Hematopoietic multipotent progenitor cell treated with erythropoietin and hydrocortisone succinate and interleukin-3 and kit ligand, for 6 days (in vitro differentiated cells): Measurements from ENCODE around the gene FRK.
"Not testable (repeated sequence)": the region's sequence is repeated elsewhere in the genome, so short reads cannot be mapped to it uniquely, and the experiment has no call there.

Source experiments
- DNase-seq: peaks from one replicate; pipeline ENCODE4 v3.0.0-alpha.2; 2015

FRK gene

DNA sequence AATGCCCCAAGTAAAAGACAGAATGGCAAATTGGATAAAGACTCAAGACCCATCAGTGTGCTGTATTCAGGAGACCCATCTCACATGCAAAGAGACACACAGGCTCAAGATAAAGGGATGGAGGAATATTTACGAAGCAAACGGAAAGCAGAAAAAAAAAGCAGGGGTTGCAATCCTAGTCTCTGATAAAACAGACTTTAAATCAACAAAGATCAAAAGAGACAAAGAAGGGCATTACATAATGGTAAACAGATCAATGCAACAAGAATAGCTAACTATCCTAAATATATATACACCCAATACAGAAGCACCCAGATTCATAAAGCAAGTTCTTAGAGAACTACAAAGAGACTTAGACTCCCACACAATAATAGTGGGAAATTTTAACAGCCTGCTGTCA is 123.2 kb downstream of the FRK start:
- DNase-seq: not testable (repeated sequence)

DNA sequence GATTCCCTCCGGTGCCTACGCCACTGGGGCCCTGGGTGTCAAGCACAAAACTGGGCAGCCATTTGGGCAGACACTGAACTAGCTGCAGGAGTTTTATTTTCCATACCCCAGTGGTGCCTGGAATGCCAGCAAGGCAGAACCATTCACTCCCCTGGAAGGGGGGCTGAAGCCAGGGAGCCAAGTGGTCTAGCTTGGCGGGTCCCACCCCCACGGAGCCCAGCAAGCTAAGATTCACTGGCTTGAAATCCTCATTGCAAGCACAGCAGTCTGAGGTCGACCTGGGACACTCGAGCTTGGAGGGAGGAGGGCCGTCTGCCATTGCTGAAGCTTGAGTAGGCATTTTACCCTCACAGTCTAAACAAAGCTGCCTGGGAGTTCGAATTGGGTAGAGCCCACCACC is 125.3 kb downstream of the FRK start:
- DNase-seq: no peak

DNA sequence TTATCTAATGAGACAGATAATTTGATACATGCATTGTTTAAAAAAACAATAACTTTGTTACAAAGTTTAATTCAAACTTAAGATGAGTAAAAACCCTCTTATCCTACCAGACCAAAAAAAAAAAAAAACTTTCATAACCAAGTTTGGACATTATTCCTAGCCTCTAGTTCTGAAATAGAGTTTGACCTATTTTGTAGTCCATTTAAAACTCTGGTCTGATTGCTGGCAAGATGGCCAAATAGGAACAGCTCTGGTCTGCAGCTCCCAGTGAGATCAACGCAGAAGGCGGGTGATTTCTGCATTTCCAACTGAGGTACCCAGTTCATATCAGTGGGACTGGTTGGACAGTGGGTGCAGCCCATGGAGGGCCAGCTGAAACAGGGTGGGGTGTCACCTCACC is 125.9 kb downstream of the FRK start:
- DNase-seq: no peak

DNA sequence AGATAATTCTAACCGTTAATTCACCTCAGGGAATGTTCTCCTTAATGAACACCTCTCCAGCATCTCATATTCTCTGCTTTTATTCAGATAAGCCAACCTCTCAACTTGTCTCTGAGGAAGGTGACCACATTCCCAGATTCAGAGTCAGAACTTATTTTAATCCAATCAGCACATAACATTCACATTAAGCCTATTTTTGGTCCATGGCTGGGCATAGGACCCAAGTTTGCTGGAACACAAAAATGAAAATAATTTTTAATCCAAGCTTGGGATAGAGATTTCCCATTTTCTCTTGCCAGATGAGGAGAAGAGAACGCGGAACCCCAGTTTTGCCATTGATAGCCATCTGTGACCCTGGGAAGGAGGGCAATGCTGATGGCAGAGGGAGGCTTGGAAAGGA is 126.5 kb downstream of the FRK start:
- DNase-seq: no peak

DNA sequence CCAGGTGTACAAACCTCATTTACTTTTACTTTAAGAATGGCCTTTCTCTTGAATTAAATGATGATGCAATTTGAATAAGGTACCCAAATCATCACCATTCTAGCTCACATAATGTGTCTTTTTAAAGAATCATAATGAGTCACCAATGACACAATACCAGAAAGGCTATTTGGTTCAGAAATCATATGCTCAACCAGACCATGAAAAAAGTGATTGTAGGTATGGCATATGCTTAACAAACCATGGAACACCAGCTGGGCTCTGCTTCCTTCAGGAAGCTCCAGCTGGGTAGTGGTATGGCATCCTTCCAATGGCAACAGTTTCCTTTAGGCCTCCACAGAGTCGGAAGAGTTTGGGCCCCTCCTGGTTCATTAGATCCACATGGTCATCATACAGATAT is 128.2 kb downstream of the FRK start:
- DNase-seq: no peak

DNA sequence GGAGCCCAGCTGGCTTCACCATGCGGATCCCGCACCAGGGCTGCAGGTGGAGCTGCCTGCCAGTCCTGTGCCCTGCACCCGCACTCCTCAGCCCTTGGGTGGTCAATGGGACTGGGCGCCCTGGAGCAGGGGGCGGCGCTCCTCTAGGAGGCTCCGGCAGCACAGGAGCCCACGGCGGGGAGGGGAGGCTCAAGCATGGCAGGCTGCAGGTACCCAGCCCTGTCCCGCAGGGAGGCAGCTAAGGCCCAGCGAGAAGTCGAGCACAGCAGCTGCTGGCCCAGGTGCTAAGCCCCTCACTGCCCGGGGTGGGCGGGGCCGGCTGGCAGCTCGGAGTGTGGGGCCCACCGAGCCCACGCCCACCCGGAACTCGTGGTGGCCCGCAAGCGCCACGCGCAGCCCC is 132.7 kb downstream of the FRK start:
- DNase-seq: not testable (repeated sequence)

DNA sequence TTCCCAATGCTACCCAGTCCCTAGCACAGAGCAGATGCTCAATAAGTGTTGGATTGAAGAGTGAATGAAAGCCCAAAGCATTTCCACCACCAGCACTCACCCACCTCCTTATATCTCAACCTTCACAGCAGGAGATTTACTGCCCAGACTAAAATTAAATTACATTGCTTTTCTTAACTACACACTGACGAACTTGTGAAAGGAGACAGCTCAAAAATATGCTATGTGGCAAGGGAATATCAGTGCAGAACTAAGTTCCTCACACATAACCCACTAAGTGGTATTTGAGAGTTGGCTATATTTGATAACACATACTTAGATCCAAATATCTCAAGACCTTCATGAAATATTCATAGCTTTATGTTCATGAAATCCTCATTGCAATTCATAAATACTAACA is 137.7 kb downstream of the FRK start:
- no peak for DNase-seq

DNA sequence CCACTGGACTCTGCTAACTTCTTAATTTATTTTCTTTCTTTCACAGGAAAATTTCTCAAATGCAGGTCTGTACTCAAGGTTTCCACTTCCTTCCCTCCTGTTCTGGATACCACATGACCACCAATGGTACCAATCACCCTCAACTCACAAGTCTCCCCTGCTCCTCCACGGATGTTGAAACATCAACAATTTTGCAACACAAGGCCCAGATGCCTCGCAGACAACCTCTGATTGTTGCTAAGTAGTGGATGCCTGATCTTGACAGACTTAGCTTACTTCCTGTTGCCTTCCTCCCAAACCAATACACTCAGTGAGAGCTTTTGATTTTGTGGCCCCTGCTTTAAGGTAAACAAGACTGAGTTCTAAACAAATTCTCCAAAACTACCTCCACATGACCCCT is 146.6 kb downstream of the FRK start:
- DNase-seq: peak; percentile 5

DNA sequence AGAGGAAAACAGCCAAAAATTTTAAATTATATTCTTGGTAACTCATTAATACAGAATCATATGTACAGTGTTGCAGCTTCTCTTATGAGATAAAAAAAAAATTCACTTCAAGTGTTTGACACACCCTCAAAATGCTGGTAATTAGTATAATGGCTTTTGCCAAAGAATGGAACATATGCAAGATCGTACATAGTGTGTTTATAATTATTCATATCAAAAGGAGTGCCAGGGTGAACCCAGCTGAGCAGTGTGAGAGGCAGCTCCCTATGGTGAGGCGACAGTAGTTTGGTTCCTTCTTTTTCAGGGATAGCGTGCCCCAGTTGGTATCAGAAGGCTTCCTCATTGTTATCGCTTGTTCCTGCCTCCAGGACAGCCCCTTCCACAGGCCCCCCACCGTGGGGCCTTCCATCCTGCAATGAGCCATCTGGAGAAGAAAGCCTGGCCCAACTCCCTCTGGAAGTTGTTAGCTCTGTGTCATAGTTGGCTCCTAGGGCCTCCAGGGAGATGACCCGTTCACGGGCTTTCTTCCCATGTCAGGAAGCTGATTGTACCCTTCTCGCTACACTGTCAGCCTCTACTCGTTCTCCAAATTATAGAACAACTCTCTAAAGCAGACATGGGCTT is 150.7 kb downstream of the FRK start:
- no peak for DNase-seq

DNA sequence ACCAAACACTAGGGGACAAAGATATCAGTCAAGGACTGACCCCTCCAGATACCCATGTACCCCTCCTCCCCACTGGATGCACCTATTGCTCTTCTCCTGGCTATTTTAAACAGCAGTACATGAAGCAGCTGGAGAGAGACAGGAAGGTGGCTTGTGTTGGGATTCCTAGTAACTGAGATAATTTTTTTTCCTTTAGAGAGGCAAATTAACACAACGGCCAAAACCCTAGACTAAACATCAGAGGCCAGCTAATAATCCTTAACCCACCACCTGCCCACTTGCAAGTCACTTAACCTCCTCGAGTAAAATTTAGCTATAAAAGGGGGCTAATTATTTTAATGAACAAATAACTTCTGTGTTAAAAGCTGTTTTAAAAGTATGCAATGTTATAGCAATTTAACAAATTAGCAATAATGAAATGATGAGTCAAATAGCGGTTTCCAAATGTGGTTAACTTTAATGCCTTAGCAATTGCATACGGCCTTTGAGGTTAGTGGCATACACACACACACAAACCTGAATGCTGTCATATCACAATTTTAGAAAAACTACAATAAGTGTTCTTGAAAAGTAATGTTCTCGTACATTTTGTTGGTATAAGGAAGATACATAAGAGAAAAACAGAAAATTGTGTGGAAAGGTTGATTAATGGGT is 151.7 kb downstream of the FRK start:
- no peak for DNase-seq

DNA sequence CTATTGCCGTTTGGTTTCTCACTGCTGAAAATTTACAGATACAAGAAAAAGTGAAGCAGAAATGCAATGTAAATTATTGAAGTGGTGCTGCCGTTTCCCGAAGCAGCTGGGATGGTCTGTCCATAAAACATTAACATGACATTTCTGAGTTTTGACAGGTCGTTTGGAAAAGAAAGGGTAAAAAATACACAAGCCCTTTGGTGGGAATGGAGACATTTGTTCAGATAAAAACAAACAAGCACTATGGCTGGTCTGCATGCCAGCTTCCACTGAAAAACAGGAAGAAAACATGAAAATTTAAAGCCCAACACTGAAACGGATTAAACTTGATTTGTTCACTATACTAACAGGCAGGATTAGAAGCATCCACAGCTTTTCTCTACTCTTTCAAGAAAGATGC is 155.2 kb downstream of the FRK start:
- no peak for DNase-seq

DNA sequence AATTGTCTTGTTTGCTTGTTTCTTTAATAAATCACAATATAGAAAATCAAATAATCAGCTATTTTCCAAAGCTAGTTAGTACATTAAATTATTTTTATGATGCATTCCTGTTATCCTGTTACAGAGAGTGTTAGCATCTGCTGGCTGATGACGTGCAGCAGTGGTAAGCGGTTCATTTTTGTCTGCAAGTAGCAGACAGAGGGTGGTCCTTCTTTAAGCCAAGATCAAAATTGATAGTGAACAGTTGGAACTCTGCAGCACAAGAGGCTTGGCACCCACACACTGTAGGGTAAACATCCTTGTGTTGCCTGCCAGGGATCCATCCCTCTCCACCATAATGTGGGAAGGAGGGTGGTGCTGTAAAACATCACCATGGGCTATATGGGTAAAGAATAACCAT is 158.3 kb downstream of the FRK start:
- no peak for DNase-seq

DNA sequence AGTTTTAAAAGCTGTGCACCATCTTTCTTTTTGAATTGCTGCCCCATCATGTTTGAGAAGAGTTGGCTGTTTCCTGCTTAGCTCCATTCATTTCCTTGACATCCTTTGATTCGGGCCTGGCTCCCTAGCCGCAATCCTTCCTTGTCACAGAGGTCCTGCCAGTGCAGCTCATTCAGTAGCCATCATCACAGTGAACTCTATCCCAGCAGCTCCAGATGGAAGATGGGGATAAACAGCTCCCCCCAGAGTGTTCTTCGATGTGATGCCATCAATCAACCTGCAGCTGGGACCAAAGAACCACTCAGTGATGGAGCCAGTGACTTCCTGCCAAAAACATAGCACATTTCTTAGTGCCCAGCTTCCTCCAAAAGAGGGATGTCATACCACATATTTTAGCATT is 158.8 kb downstream of the FRK start:
- no peak for DNase-seq

DNA sequence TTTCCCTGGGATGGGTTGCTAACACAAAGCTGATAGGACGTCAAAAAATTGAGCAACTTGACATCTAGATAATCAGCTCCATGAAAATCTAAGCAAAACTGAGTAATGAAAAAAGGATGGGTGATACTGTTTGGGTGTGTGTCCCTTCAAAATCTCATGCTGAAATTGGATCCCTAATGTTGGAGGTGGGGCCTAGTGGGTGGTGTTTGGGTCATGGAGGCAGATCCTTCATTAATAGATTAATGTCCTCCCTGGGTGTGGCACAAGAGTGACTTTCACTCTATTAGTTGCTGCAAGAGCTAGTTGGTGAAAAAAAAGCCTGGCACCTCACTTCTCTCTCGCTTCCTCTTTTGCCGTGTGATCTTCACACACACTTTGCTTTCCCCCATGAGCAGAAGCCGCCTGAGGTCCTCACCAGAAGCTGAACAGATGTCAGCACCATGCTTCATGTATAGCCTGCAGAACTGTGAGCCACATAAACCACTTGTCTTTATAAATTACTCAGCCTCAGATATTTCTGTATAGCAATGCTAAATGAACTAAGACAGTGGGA is 160.9 kb downstream of the FRK start:
- no peak for DNase-seq

DNA sequence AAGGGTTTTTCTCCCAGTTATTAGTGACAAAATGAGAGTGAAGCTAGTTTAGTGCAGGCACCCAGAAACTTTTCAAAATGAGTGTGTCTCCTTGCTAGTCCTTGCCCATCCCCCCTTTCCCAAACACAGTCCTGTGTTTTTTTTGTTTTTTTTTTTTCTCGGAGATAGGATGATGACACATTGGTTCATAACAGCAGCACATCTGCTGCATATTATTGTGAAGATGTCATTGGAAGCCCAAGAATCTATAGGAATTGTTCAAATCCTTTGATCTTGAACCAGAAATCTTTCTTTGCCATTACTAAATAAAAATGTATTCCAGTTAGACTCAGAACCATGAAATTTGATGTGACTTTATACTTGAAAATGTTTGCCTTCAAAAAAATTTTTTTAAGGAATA is 162.4 kb downstream of the FRK start:
- no peak for DNase-seq

DNA sequence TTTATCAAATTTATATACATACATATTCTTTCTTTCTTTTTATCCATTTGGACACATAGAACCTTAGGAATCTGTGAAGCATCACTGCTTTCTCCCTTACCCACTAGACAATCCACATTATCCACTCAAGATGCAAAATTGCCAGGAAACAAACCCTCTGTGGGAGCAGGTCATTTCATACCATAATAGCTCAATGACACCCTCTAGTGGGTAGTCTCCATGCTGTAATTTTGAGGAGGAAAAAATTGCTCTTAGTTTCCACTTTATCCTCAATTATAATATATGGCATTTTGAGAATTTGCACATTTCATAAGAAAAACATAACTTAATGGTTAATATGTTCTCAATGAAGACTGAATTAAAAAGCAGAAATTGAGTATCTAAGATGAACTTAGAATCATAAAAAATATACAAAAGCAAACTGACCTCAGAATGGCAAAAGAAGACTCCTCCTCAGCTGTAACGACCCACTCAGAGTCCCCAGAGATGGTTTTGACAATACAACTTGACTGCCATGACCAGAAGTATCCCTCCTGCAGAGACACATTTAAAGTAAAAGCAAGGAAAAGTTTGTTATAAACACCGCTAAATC is 164.1 kb downstream of the FRK start:
- DNase-seq: peak; percentile 59

DNA sequence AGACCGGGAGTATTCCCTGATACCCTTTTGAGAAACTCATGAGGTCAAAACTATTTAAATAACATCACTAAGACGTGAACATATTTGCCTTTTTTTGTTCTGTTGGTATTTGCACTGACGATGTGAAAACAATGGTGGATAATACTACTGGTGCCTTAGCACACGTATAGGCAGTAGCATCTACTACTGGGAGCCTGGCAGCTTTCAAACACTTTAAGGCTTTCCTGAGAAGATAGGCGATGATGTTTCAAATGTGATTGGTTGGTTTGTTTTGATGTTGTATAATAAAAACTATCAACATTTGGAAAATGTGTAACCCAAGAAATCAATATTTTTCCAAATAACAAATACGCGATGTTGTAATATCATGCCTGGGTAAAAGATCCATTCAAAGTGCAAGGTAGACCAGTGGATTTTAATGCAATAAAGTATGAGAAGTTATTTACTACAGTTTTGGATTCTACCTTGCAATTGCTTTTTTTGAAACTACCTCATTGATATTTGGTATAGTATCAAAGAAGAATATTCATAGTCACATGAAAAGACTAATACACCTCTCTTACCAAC is 166.2 kb downstream of the FRK start:
- DNase-seq: no peak

DNA sequence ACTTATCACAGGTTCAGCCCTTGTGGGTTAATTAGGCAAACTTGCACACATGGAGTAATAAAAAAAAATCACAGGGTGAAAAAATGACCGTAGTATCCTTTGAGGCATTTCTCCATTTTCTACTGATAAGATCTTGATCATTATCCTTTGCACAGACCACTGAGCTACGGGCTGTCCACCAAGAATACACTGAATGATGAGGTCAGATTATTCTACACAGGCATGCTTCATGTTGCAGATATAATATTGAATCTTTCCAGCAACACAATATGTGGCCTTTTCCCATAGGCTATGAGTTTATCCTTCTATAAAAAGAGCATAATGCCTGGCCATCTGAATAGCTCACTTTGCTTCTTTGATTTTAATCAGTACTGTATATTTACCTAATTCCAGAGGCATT is 168.9 kb downstream of the FRK start:
- peak; percentile 1 for DNase-seq

DNA sequence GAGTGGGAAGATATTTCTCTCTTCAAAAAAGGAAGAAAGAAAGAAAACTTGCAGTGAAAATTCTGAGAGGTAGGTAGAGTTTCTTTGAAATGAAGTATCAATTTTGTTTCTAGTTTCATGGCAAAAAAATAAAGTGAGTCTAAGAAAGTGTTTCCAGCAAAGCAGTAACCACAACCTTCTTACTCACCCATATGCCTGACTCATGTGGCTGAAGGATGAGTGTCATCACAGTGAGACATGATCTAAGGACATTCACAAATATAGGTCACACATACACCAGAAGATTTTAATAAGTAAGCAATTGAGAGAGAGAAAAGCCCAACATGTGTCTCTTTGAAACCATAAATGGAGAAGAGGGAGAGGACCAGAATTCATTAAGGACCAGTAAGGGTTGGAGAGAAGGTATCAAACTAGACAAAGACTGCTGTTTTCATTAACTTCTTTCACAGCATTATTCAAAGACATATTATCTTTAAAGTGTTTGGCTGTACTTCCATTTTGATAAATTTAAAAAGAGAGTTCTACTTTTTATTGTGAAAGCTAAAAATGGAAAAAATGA is 169.5 kb downstream of the FRK start:
- no peak for DNase-seq

DNA sequence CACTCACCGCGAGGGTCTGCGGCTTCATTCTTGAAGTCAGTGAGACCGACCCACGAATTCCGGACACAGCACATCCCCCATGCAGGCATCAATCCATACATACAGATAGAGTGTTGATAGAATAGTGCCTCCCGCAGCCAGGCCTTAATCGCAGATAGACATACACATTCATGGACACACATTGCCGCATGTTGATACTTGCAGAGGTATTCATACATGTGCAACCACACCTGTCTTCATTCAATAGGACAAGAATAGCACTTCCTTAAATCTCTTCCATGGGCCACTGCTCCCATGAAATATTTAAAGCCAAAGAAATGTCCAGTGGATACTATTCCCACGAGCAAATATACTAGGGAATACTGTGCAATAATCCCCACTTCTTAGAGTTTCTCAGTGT is 170.5 kb downstream of the FRK start:
- DNase-seq: no peak

DNA sequence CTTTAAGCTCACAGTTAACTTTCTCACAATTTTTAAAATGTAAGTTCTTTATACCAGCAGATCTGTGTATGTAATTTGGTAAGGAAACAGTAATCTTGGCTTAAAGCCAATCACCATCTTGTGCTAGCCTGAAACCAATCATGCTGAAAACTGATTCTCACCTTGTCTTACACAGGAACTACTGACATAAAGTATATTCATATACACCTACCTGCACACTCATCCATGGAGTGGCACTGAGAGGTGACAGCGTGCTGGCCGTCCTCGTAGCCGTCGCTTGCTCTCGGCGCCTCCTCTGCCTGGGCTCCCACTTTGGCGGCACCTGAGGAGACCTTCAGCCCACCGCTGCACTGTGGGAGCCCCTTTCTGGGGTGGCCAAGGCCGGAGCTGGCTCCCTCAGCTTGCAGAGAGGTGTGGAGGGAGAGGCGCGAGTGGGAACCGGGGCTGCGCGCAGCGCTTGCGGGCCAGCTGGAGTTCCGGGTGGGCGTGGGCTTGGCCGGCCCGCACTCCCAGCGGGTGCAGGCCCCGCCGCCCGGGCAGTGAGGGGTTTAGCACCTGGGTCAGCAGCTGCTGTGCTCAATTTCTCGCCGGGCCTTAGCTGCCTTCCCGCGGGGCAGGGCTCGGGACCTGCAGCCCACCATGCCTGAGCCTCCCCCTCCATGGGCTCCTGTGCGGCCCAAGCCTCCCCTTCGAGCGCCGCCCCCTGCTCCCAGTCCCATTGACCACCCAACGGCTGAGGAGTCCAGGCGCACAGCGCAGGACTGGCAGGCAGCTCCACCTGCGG is 171.8 kb downstream of the FRK start:
- not testable (repeated sequence) for DNase-seq

DNA sequence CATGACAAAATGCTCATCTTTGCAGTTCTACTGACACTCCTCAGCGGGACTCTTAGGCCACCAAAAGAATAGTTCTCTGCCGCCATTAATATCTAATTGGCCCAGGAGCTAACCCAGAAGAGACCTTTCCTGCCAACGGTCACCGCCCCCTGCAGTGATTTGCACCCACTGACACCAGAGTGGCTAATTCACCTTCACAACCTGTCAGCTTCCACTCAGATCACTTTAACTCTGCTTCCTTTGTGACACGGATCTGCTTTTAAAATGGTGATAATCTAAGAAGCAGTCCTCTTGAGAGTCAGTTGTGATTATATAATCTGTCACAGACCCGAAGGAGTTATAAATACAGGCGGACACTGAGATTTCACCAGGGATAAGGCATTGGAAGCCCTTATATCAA is 172.8 kb downstream of the FRK start:
- no peak for DNase-seq
